ENCODE results near the gene PDE2A.

DNA sequence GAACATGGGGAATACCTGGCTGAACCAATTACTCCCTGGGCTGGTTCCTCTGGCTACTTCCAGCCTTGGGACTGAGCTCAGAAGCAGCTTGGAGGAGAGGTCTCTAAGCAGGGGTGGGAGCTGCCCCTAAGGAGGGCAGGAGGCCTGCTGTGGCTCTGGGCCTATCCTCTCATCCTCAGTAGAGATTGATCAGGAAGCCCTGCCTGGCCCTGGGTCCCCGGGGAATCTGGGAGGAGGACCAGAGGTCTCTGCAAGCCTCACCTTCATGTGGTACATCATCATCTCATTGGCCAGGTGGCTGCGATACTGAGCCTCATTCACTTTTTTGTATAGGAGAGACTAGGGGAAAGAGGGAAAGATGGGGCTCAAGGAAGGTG is 91.1 kb downstream of the PDE2A start:
- TF ChIP-seq MTA2 (IDR thresholded peaks at IDR 0.05; ENCODE audit: low read depth) (no peak), GATAD2B (conservative IDR thresholded peaks at IDR 0.05; ENCODE audit: low read depth) (no peak), POLR2AphosphoS5 (IDR thresholded peaks at IDR 0.05; ENCODE audit: low read length) (no peak), SPI1 (IDR thresholded peaks at IDR 0.05; ENCODE audit: borderline replicate concordance, insufficient read depth, low read depth, low read length) (no peak), EZH2 (IDR thresholded peaks at IDR 0.05; ENCODE audit: borderline replicate concordance, control insufficient read depth, low read depth, low read length) (no peak), YY1 (IDR thresholded peaks at IDR 0.05; ENCODE audit: low read depth, low read length) (no peak), STAT3 (IDR thresholded peaks at IDR 0.05; ENCODE audit: low read depth, low read length) (no peak), PRDM15 (CRISPR knock-in tag; IDR thresholded peaks at IDR 0.05) (no peak), FOS (IDR thresholded peaks at IDR 0.05; ENCODE audit: borderline replicate concordance, extremely low read depth, insufficient read length) (no peak), ZNF274 (IDR thresholded peaks at IDR 0.05; ENCODE audit: insufficient read depth, insufficient read length) (no peak), CREB1 (IDR thresholded peaks at IDR 0.05; ENCODE audit: low read depth) (no peak)
